ENCODE data around the gene MYOF. TPM values are rescaled to one million over a fixed set of nuclear protein-coding genes. Genes with fewer than 3 reads are reported as not detected.

The MYOF gene
- total and polyA plus RNA-seq, 8 donors: 5.0 to 111 (median 36.0) TPM

DNA sequence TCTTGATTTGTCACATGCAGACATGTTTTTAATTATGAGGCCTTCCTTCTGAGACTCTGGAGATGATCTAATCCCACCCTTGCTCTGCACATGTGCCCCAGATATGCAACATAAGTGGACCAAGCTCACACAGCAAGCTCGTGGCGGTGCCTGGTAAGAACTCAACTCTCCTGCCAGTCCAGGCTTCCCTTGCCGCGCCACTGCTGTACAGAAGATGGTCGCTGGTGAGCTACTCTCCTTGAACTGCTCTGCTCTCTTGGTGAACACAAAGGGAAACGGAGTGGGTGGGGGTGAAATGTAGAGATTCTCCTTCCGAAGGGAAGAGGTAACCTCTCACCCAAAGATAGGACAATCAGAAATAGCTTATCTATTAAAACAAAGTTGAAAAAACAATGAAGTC is 25.7 kb downstream of the MYOF start:
- Histone ChIP-seq H3K36me3 (peaks cover 0 to 31% (median 9%) of the 10 kb centered on the region in 4 donors), H3K4me3 (no peak overlapping the region), H3K9me3 (no peaks in the 10 kb centered on the region), H3K27ac (peak overlapping the region in 1 of 5 donors; percentile 94), H3K4me1 (peaks cover 29 to 50% (median 43%) of the 10 kb centered on the region in 4 donors), H3K27me3 (no peaks in the 10 kb centered on the region)
- WGBS, 5 donors: 84 to 95% (median 91%) methylated on average over 7 of the region's 7 CpGs
- intact Hi-C loops (cut with DNase I; ENCODE audit: low total_unique reads): no loop called here
- no peak for DNase-seq
- TF ChIP-seq POLR2A (IDR thresholded peaks at IDR 0.05) (no peak), EP300 (IDR thresholded peaks at IDR 0.05) (no peak), POLR2AphosphoS5 (IDR thresholded peaks at IDR 0.05) (no peak)
- TF ChIP-seq, protein P1, sequence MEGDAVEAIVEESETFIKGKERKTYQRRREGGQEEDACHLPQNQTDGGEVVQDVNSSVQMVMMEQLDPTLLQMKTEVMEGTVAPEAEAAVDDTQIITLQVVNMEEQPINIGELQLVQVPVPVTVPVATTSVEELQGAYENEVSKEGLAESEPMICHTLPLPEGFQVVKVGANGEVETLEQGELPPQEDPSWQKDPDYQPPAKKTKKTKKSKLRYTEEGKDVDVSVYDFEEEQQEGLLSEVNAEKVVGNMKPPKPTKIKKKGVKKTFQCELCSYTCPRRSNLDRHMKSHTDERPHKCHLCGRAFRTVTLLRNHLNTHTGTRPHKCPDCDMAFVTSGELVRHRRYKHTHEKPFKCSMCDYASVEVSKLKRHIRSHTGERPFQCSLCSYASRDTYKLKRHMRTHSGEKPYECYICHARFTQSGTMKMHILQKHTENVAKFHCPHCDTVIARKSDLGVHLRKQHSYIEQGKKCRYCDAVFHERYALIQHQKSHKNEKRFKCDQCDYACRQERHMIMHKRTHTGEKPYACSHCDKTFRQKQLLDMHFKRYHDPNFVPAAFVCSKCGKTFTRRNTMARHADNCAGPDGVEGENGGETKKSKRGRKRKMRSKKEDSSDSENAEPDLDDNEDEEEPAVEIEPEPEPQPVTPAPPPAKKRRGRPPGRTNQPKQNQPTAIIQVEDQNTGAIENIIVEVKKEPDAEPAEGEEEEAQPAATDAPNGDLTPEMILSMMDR (IDR thresholded peaks at IDR 0.05): no peak

DNA sequence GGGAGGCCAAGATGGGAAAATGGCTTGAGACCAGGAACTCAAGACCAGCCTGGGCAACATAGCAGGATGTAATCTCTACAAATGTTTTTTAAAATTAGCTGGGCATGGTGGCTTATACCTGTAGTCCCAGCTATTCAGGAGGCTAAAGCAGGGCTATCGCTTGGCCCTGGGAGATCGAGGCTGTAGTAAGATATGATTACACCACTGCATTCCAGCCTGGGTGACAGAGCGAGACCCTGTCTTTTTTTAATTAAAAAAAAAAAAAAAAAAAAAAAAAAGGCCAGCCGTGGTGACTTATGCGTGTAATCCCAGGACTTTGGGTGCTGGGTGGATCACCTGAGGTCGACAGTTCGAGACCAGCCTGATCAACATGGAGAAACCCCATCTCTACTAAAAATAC is 27.4 kb downstream of the MYOF start:
- Histone ChIP-seq H3K36me3 (peaks cover 4 to 49% (median 18%) of the 10 kb centered on the region in 4 donors), H3K27ac (no peak overlapping the region), H3K4me3 (no peak overlapping the region), H3K9me3 (no peaks in the 10 kb centered on the region), H3K4me1 (peaks cover 23 to 41% (median 31%) of the 10 kb centered on the region in 4 donors), H3K27me3 (no peaks in the 10 kb centered on the region)
- intact Hi-C loops (cut with DNase I; ENCODE audit: low total_unique reads): no loop called here
- no peak for TF ChIP-seq POLR2A (IDR thresholded peaks at IDR 0.05)
- TF ChIP-seq EP300 (IDR thresholded peaks at IDR 0.05): no peak
- TF ChIP-seq POLR2AphosphoS5 (IDR thresholded peaks at IDR 0.05): no peak
- TF ChIP-seq, protein P1 (IDR thresholded peaks at IDR 0.05): no peak
- 91 to 97% (median 93%) methylated on average over 7 of the region's 7 CpGs for WGBS, 5 donors
- no peak for DNase-seq

DNA sequence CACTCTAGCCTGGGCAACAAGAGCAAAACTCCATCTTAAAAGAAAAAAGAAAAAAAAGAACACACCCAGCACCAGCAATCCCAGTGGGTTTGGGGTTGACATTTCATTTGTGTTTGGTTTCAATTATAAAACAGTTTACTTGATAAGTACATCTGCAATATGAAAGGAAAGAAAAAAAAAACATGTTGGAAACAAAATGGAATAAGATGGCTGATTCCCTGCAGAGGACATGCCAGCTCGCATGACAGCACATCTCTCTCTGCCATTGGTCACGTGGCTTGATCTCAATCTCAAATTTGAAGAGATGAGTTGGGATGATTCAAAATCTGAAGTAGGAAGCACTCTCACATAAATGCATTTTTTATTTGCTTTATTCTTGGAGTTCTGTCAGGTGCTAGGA is 28.0 kb downstream of the MYOF start:
- H3K36me3 ChIP-seq: peaks cover 4 to 55% (median 21%) of the 10 kb centered on the region in 4 donors
- whole genome bisulfite sequencing, 5 donors: 89 to 100% (median 94%) methylated on average over 2 of the region's 2 CpGs
- H3K4me1 ChIP-seq: peaks cover 17 to 35% (median 25%) of the 10 kb centered on the region in 4 donors
- H3K9me3 ChIP-seq: no peaks in the 10 kb centered on the region
- no peaks in the 10 kb centered on the region for H3K27me3 ChIP-seq
- TF ChIP-seq POLR2AphosphoS5 (IDR thresholded peaks at IDR 0.05) (no peak), EP300 (IDR thresholded peaks at IDR 0.05) (no peak), POLR2A (IDR thresholded peaks at IDR 0.05) (no peak)
- no peak for DNase-seq
- H3K4me3 ChIP-seq: no peak overlapping the region
- intact Hi-C loops (cut with DNase I; ENCODE audit: low total_unique reads): no loop called here
- no peak overlapping the region for H3K27ac ChIP-seq

DNA sequence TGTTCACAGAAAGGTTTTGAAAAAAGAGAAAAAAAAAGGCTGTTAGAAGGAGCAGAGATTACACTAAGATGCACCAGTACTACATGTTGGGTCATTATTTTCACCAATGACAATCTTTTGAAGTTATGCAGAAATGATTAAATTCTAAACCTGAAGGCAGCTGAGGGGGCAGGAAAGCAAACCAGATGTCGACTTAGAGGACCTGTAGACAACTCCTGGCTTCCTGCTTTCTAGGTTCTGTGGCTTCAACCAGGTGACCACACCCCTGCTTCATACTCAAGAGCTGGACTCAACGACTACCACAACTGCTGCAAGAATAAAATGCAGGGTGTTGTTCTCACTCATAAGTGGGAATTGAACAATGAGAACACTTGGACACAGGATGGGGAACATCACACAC is 30.0 kb downstream of the MYOF start:
- intact Hi-C loops (cut with DNase I; ENCODE audit: low total_unique reads): no loop called here
- WGBS, 5 donors: 14 to 56% (median 31%) methylated on average over 2 of the region's 2 CpGs
- TF ChIP-seq POLR2A (IDR thresholded peaks at IDR 0.05): no peak
- TF ChIP-seq, protein P1 (IDR thresholded peaks at IDR 0.05): no peak
- no peak for TF ChIP-seq POLR2AphosphoS5 (IDR thresholded peaks at IDR 0.05)
- TF ChIP-seq EP300 (IDR thresholded peaks at IDR 0.05): no peak
- no peaks in the 10 kb centered on the region for H3K27me3 ChIP-seq
- peaks cover 4 to 66% (median 25%) of the 10 kb centered on the region in 4 donors for H3K36me3 ChIP-seq
- no peaks in the 10 kb centered on the region for H3K9me3 ChIP-seq
- peaks cover 0 to 15% (median 11%) of the 10 kb centered on the region in 4 donors for H3K4me1 ChIP-seq
- no peak for DNase-seq
- H3K4me3 ChIP-seq: no peak overlapping the region
- peak overlapping the region in 4 of 5 donors; percentile 49 to 72 (median 58) for H3K27ac ChIP-seq

DNA sequence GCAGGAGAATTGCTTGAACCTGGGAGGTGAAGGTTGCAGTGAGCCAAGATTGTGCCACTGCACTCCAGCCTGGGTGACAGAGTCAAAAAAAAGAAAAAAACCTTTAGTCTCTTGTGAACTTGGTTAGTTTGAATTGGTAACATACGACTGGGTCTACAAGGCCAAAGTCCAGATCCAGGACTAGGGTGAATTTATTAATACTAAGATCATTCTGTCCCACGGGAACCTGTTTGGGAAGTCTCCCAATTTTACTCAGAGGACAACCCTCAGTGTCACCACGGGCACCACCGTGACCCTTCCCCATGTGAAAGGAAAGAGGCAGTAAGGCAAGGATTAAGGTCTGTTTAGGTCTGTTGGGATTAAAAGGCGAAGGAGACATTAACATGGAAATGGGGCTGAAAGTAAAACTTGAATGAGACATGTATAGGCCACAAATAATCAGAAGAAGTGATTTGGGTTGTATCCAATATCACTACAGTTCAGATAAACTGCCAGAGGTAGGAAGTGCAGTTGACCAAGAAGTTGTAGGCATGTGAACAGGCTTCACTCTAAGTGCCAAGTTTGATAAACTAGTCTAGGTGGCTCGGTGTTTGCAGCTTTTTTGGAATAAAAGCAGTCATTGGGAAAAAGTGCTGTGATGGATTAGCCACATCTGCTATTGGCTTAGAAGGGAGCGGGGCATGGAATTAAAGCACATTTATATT is 30.7 kb downstream of the MYOF start:
- H3K36me3 ChIP-seq: peaks cover 3 to 63% (median 25%) of the 10 kb centered on the region in 4 donors

More for the DNA sequence above, 30.7 kb downstream of the MYOF start:
- no peak overlapping the region for H3K4me3 ChIP-seq
- H3K27ac ChIP-seq: peak overlapping the region; percentile 49 to 76 (median 64)
- 28 to 53% (median 42%) methylated on average over 7 of the region's 7 CpGs for WGBS, 5 donors
- TF ChIP-seq POLR2AphosphoS5 (IDR thresholded peaks at IDR 0.05): peak in 1 of 3 donors; percentile 52
- TF ChIP-seq, protein P1 (IDR thresholded peaks at IDR 0.05): no peak
- no peak for TF ChIP-seq POLR2A (IDR thresholded peaks at IDR 0.05)
- no peak for TF ChIP-seq EP300 (IDR thresholded peaks at IDR 0.05)
- intact Hi-C loops (cut with DNase I; ENCODE audit: low total_unique reads): no loop called here
- DNase-seq: no peak
- H3K4me1 ChIP-seq: peaks cover 1 to 19% (median 14%) of the 10 kb centered on the region in 4 donors
- H3K27me3 ChIP-seq: no peaks in the 10 kb centered on the region
- H3K9me3 ChIP-seq: no peaks in the 10 kb centered on the region

All from stomach (tissue), 9 donors.